A549 (cell line): ENCODE results near the gene CACNA1S.

Experiments used
- EP300 ChIP-seq, 2 experiments: fragments of >200 bp; sonication (Bioruptor Twin); formaldehyde crosslinking; IDR thresholded peaks; 2 replicates in 1 of 2; 3 replicates in 1 of 2; pipeline ENCODE4 v1.6.1; 2016 to 2017
- KDM5A ChIP-seq: fragments of 200-600 bp; sonication (generic); IDR thresholded peaks from 2 replicates; pipeline ENCODE4 v1.6.1; 2016; ENCODE audit warnings: antibody characterized with exemption, mild to moderate bottlenecking
- MAX ChIP-seq: IDR thresholded peaks from 2 replicates; pipeline ENCODE4 v1.6.1; 2012
- MYC ChIP-seq: IDR thresholded peaks from 2 replicates; pipeline ENCODE4 v1.6.1; 2012; ENCODE audit warnings: mild to moderate bottlenecking, inconsistent platforms, low read length, improper control_type of control experiment, borderline replicate concordance
- POLR2A ChIP-seq: IDR thresholded peaks from 2 replicates; pipeline ENCODE4 v1.6.1; 2012; ENCODE audit warnings: mild to moderate bottlenecking, low read length
- SMC3 ChIP-seq: fragments of >200 bp; sonication (Bioruptor Twin); formaldehyde crosslinking; IDR thresholded peaks from 3 replicates; pipeline ENCODE4 v1.6.1; 2018; ENCODE audit warnings: inconsistent platforms
- USF2 ChIP-seq: fragments of 450-650 bp; IDR thresholded peaks from 2 replicates; pipeline ENCODE4 v1.6.1; 2014; ENCODE audit warnings: antibody characterized with exemption

- TF ChIP-seq MYC (no peak), EP300 (IDR thresholded peaks at IDR 0.05) (no peak), KDM5A (no peak), POLR2A (no peak), USF2 (no peak), MAX (no peak), SMC3 (no peak)
These were observed 700 bp upstream of the CACNA1S start for GRCh38 chr1:201112926-201113325.
